IPS-15b (cell line): ENCODE results near the gene SERINC2.
A peak's percentile ranks its signal among the peaks of the same experiment; 100 is the strongest.

ENCODE experiments used
- H3K27me3 ChIP-seq: one replicate; pipeline ENCODE4 v1.6.1; 2013; ENCODE audit warnings: low read length; ENCODE audit not compliant: control insufficient read depth, insufficient read depth
- H3K36me3 ChIP-seq: one replicate; pipeline ENCODE4 v1.6.1; 2013; ENCODE audit warnings: low read length; ENCODE audit not compliant: control insufficient read depth, insufficient read depth
- H3K4me1 ChIP-seq: one replicate; pipeline ENCODE4 v1.6.1; 2013; ENCODE audit warnings: mild to moderate bottlenecking, low read length; ENCODE audit not compliant: control insufficient read depth, insufficient read depth
- H3K4me3 ChIP-seq: one replicate; pipeline ENCODE4 v1.5.1; 2013; ENCODE audit warnings: low read depth, low read length
- H3K9ac ChIP-seq: one replicate; pipeline ENCODE4 v1.6.1; 2013; ENCODE audit warnings: low read depth, mild to moderate bottlenecking, low read length
- H3K9me3 ChIP-seq: one replicate; pipeline ENCODE4 v1.6.1; 2013; ENCODE audit warnings: mild to moderate bottlenecking, low read length; ENCODE audit not compliant: control insufficient read depth, insufficient read depth

Gene SERINC2

DNA sequence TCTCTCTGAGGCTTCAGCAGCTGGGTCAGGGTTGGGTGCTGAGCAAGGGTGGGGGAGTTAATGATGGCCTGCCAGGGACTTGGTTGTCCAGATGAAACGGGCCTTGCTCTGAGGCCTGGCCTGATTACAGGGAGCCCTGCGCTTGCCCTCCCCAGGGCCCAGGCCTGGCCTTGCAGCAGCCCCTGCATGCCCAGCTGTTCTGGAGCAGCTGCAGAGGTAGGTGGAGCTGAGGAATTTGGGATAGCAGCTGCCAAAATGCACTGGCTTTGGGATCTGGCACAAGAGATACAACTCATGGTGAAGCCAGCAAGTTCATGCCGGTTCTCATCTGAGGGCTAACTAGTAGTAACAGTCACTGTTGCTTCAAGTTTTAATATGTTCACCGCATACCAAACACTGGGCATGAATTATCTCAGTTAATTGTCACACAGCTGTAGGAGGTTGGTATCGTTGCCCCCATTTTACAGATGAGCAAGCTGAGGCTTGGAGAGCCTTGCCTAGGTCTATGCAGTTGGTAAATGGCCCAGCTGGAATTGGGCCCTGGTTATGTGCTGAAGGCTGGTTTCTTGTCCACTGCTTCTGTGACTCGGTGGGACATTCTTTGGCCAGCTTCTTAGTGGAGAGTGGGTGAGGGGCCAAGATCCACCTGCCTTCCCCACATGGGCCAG lies 7.3 kb upstream of the SERINC2 start:
- Histone ChIP-seq H3K9ac (no peak overlapping the region), H3K36me3 (no peaks in the 10 kb centered on the region), H3K27me3 (peaks cover 5% of the 10 kb centered on the region), H3K4me1 (no peaks in the 10 kb centered on the region), H3K9me3 (no peaks in the 10 kb centered on the region), H3K4me3 (no peak overlapping the region)

DNA sequence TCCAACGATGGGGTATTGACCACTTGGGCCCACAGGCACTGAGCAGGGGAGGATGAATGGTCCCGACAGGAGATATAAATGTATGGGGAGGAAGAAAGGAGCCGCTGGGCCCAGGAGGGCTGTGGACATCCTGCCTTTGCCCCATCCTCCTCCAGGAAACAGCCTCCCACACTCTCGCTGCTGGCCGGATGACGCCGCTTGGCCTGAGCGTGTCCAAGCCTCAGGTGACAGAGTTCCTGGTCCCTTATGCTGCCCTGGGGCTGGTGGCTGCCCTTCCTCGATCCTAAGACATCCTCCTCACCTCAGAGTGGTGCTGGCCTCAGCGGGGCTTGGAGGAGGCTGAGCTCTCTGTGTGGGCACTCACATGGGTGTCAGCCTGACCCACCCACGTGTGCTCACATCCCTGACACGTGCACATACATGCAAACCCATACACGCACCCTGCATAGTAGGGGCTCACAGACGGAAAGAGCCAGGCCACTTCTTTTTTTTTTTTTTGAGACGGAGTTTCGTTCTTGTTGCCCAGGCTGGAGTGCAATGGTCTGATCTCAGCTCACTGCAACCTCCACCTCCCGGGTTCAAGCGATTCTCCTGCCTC lies 5.9 kb upstream of the SERINC2 start:
- Histone ChIP-seq H3K9ac (no peak overlapping the region), H3K9me3 (no peaks in the 10 kb centered on the region), H3K4me3 (no peak overlapping the region), H3K27me3 (peaks cover 17% of the 10 kb centered on the region), H3K36me3 (no peaks in the 10 kb centered on the region), H3K4me1 (no peaks in the 10 kb centered on the region)

DNA sequence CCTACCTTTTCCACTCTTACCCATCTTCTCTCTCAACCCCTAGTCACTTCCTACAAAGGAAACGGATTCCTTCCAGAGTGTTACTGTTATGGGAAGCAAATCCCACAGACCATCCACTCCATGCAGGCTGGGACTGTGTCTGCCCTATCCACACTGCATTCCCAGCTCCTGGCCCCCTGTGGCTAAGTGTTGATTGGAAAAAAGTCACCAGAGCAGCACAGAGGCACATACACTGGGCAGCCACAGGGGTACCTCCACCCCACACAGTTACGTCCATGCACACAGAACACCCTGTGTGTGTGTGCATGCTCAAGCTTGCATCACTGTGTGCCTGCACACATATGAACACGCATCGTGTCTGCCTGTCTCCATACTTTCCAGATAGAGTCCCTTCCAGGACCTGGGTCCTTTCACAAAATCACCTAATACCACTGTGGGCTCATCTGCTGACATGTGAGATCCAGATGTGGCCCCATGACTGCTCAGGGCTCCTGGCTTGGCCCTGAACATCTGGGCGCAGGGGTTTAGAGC lies 4.2 kb upstream of the SERINC2 start:
- H3K4me3 ChIP-seq = no peak overlapping the region
- H3K36me3 ChIP-seq = no peaks in the 10 kb centered on the region

DNA sequence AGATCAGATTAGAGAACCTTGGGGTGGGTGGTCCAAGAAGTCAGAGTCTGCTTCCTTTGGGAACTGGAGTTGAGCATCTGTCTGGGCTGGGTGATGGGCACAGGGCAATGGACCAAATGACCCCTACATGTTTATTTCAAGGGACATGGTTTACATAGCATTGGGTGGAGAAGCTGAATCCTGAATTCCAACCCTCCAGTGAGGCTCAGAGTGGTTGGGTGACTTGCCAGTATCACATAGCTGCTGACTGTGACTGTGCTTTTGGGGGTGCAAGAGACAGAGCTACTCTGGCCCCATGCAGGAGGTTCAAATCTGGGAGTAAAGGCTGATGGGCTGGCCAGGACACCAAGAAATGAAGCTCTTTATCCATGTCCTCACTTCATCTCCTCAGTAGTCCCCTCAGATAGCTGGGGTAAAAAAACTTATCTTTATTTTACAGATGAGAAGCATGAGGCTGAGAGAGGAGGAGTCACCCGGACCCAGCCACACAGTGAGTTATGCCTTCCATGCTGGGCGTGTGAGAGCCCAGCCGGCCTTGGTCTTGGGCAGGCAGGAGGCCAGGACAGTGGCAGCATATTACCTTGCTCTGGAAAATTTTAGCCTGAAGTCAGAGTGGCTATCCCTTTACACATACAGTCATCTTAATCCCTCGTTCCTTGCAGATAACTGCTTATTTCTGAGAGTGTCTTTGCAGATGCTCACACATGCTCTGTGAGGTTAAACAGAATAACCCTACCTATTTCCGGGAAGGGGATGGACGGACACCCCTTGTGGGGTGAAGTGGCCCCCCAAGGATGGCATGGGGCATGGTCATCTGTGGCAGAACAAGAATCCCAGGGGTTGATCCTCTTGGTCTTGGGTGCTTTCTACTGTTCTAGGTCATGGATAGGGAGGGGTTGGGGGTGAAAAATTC lies 2.8 kb upstream of the SERINC2 start:
- no peak overlapping the region for H3K4me3 ChIP-seq
- H3K9me3 ChIP-seq = no peaks in the 10 kb centered on the region
- H3K36me3 ChIP-seq = no peaks in the 10 kb centered on the region
- no peak overlapping the region for H3K9ac ChIP-seq
- peaks cover 7% of the 10 kb centered on the region for H3K4me1 ChIP-seq
- peaks cover 20% of the 10 kb centered on the region for H3K27me3 ChIP-seq

More for the DNA sequence above, 4.2 kb upstream of the SERINC2 start:
- Histone ChIP-seq H3K9me3 (no peaks in the 10 kb centered on the region), H3K9ac (no peak overlapping the region), H3K27me3 (peaks cover 20% of the 10 kb centered on the region), H3K4me1 (no peaks in the 10 kb centered on the region)

DNA sequence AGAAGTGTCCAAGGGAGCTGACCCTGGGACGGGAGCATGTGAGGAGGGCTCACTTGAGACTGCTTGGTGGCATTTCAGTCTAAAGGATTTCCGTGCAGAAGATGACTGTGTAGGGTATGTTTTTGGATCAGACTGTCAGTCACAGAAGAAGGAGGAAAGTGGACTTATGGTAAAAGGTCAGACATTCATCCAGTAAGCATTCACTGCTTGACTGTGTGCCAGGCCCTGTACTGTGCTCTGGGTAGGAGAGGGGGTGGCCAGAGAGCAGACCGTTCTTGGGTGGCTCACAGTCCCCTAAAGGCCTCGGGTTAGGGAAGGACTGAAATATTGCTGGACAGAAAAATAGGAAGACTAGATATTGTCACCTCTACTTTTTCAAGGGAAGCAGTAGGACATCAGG lies 2.1 kb upstream of the SERINC2 start:
- H3K4me3 ChIP-seq = no peak overlapping the region
- H3K9ac ChIP-seq = no peak overlapping the region
- no peaks in the 10 kb centered on the region for H3K36me3 ChIP-seq
- peaks cover 7% of the 10 kb centered on the region for H3K4me1 ChIP-seq
- peaks cover 20% of the 10 kb centered on the region for H3K27me3 ChIP-seq
- H3K9me3 ChIP-seq = no peaks in the 10 kb centered on the region

DNA sequence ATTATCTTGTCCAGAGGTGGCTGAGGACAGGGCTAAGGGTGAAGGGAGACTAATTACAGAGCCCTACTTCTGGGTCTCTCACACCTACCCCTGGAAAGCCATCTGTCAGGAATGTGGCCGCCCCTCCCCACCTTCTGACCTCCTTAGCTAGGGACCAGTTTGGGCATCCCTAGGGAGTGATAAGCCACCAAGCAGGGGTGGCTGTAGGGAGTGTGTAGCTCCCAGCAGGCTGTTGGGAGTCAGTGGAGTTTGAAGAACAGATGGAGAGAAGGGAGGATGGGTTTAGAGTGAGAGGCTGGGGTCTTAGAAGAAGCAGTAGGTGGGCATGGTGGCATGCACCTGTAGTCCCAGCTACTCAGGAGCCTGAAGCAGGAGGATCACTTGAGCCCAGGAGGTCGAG lies 808 bp upstream of the SERINC2 start:
- Histone ChIP-seq H3K4me1 (peaks cover 9% of the 10 kb centered on the region), H3K27me3 (peaks cover 20% of the 10 kb centered on the region), H3K36me3 (no peaks in the 10 kb centered on the region), H3K4me3 (peak overlapping the region; percentile 65), H3K9ac (no peak overlapping the region), H3K9me3 (no peaks in the 10 kb centered on the region)

DNA sequence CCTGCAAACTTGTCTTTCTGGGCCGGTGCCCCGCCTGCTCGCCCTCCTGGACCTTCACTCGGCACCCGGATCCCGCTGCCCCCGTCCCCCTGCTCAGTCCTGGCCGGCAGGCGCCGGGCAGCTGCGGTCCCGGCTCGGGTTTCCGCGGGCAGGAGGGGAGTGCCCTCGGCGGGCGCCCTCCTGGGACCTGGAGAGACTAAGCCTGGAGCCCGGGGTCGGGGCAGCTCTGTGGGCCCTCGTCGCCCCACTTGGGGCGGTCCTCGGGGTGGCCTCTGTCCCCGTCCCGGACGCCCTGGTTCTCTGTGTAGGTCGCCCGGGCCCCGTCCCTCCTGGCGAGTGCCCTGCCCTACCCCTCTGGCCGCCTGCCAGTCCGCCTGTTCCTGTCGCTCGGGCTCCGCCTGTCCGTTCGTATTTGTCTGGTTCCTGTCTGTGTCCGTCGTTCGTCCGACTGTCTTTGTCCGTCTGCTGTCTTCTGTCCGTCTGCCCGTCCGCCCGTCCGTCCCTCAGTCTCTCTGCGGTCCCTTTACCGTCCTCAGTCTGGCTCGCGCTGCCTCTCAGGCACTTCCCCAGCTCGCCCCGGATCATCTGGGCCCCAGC lies 490 bp downstream of the SERINC2 start:
- Histone ChIP-seq H3K9me3 (no peaks in the 10 kb centered on the region), H3K27me3 (peaks cover 20% of the 10 kb centered on the region), H3K9ac (peak overlapping the region; percentile 38), H3K4me3 (peak overlapping the region; percentile 92), H3K36me3 (no peaks in the 10 kb centered on the region), H3K4me1 (peaks cover 9% of the 10 kb centered on the region)

DNA sequence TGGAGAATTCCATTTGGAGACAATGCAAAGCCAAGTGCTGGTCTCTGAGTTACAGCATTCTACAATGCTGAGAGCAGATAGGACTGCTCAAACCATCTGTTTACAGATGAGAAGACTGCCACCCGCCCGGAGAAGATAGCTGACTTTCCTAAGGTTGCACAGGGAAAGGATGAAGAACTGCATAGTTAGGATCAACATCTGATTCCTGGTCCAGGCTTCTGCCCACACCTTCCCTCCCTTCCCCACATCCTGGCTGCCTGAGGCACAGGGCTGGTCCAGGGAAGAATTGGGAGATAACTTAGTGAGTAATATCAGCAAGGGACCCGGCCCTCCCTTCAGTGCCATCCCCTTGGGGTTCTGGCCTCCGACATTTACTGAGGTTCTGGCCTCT lies 2.0 kb downstream of the SERINC2 start:
- Histone ChIP-seq H3K4me1 (peaks cover 9% of the 10 kb centered on the region), H3K9ac (no peak overlapping the region), H3K36me3 (no peaks in the 10 kb centered on the region), H3K27me3 (peaks cover 20% of the 10 kb centered on the region), H3K9me3 (no peaks in the 10 kb centered on the region), H3K4me3 (peak overlapping the region; percentile 92)

DNA sequence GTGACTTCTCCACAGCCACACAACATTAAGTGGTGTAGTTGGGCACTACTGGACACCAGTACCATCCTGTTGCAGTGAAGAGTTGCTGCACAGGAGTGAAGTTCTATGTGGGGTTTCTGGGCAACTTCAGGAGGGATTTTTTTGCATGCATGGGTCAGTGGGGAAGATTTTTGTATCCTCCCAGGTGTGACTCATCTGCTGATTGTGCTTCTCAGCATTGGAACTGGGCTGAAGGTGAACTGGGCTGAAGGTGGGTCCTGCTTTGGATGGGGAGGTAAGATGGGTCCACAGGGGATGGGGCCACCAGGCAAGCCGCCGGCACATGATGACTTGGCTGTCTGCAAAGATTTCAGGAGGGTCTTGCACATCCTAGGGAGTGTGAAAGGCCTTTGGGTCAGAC lies 2.6 kb downstream of the SERINC2 start:
- peaks cover 9% of the 10 kb centered on the region for H3K4me1 ChIP-seq
- no peak overlapping the region for H3K9ac ChIP-seq
- H3K36me3 ChIP-seq = no peaks in the 10 kb centered on the region
- no peak overlapping the region for H3K4me3 ChIP-seq
- H3K27me3 ChIP-seq = peaks cover 16% of the 10 kb centered on the region
- H3K9me3 ChIP-seq = no peaks in the 10 kb centered on the region

DNA sequence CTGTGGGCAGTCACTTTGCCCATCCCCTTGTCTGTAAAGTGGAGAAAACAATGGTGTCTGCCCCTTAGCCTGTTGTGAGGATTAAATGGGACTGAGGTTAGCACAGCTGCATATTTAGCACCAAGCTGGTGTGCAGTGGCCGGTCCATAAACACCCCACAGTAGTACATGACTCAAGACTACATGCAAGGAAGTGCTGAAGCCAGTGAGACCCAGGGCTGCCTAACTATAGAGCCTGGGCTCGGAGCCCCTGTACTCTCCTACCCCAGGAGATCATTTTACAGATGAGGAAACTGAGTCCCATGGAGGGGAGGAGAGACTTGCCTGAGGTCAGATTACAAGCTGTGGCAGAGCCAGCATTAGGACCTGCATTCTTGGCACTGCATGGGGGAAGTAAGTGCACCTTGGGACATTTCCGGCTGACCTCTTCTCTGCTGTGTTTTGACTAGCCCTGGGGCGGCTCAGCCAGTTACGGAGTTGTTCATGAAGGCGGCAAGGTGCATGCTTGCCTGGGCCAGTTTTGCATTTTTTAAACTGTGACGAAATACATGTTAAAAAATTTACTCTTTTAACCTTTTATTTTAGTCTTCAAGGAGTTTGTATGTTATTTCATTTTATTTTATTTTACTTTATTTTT lies 3.2 kb downstream of the SERINC2 start:
- Histone ChIP-seq H3K9ac (no peak overlapping the region), H3K4me1 (peaks cover 9% of the 10 kb centered on the region), H3K36me3 (no peaks in the 10 kb centered on the region), H3K4me3 (no peak overlapping the region), H3K9me3 (no peaks in the 10 kb centered on the region), H3K27me3 (peaks cover 10% of the 10 kb centered on the region)

DNA sequence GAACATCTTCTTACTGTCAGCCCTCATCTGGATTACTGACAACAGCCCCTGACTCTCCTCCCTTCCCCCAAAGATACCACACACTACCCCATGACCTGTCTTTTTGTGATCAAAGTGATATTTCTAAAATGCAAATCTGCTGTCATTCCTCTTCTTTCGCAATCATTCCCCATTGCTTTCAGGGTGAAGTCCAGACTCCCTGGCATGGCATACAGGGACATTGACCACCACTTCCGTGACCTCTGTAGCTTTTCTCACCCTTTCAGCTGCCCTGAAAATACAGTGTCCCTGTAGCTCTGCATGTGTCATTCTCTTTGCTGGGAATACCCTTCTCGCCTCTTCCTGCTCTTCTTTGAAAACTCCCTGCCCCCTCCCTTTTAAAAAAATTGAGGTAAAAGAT lies 4.1 kb downstream of the SERINC2 start:
- Histone ChIP-seq H3K36me3 (no peaks in the 10 kb centered on the region), H3K4me1 (peaks cover 9% of the 10 kb centered on the region), H3K27me3 (peaks cover 4% of the 10 kb centered on the region), H3K4me3 (no peak overlapping the region), H3K9ac (no peak overlapping the region), H3K9me3 (no peaks in the 10 kb centered on the region)
